H1 (cell line): ENCODE results near the gene ZNF143. TPM values are rescaled to one million over a fixed set of nuclear protein-coding genes. Genes with fewer than 3 reads are reported as not detected.

Experiments
- CTCF ChIA-PET: fragments of 300-600 bp; sonication (Branson Sonifier 250); formaldehyde crosslinking; loops from one replicate; lab custom pipeline; 2021; ENCODE audit not compliant: partially characterized antibody; lab: Charles Lee
- POLR2A ChIA-PET: fragments of 300-600 bp; sonication (Branson Sonifier 250); formaldehyde crosslinking; loops from one replicate; lab custom pipeline; 2021; ENCODE audit warnings: inconsistent platforms; ENCODE audit not compliant: partially characterized antibody; lab: Charles Lee
- DNase-seq, 2 experiments: peaks; one replicate each; pipeline versions ENCODE4 v3.0.0 to v3.0.0-alpha.2; 2010 to 2022; ENCODE audit warnings: low spot score in 2 of 2, low read depth in 1 of 2, mixed read lengths in 1 of 2
- FAIRE-seq: peaks from 2 replicates; lab custom pipeline; 2011; peaks lifted over from hg19 to GRCh38; lab: Jason Lieb, UNC
- H2AFZ ChIP-seq: 2 replicates; pipeline ENCODE4 v1.8.1; 2012; ENCODE audit warnings: low read length, inconsistent platforms
- H2AK5ac ChIP-seq: 2 replicates; pipeline ENCODE4 v1.6.1; 2013; ENCODE audit warnings: low read depth, low read length
- H2BK120ac ChIP-seq: replicated peaks from 2 replicates; pipeline ENCODE3; 2013; ENCODE audit warnings: low read depth, low read length, inconsistent platforms
- H2BK12ac ChIP-seq: 2 replicates; pipeline ENCODE4 v1.6.1; 2013; ENCODE audit warnings: low read depth, low read length
- H2BK15ac ChIP-seq: 2 replicates; pipeline ENCODE4 v1.6.1; 2013; ENCODE audit warnings: low read length
- H2BK20ac ChIP-seq: 2 replicates; pipeline ENCODE4 v1.6.1; 2013; ENCODE audit warnings: low read length
- H2BK5ac ChIP-seq: 2 replicates; pipeline ENCODE4 v1.6.1; 2013; ENCODE audit warnings: low read depth, low read length
- H3K14ac ChIP-seq: 2 replicates; pipeline ENCODE4 v1.6.1; 2013; ENCODE audit warnings: inconsistent platforms; ENCODE audit not compliant: insufficient read length
- H3K18ac ChIP-seq: 2 replicates; pipeline ENCODE4 v1.6.1; 2013; ENCODE audit warnings: low read length; ENCODE audit errors: extremely low read depth
- H3K23ac ChIP-seq: 2 replicates; pipeline ENCODE4 v1.6.1; 2013; ENCODE audit warnings: inconsistent platforms; ENCODE audit not compliant: insufficient read length
- H3K23me2 ChIP-seq: 2 replicates; pipeline ENCODE4 v1.6.1; 2013; ENCODE audit warnings: low read depth, low read length
- H3K27ac ChIP-seq: 2 replicates; pipeline ENCODE4 v1.6.1; 2011; ENCODE audit warnings: low read depth, low read length, inconsistent platforms
- H3K27me3 ChIP-seq, 4 experiments: replicated peaks in 1 of 4; 1 replicate in 1 of 4; 2 replicates in 3 of 4; pipeline versions ENCODE4 v1.6.1 to v1.8.1; 2011 to 2013; ENCODE audit warnings: low read length in 3 of 4, mild to moderate bottlenecking in 3 of 4, inconsistent platforms in 2 of 4, mixed read lengths in 2 of 4, moderate library complexity in 1 of 4; ENCODE audit not compliant: control insufficient read depth in 3 of 4, insufficient read depth in 3 of 4; ENCODE audit errors: extremely low read depth in 1 of 4
- H3K36me3 ChIP-seq, 4 experiments: 2 replicates each; pipeline versions ENCODE4 v1.6.1 to v1.8.1; 2011 to 2013; ENCODE audit warnings: mild to moderate bottlenecking in 4 of 4, low read length in 3 of 4, moderate library complexity in 2 of 4, control low read depth in 1 of 4, inconsistent platforms in 1 of 4; ENCODE audit not compliant: insufficient read depth in 4 of 4, control insufficient read depth in 2 of 4
- H3K4ac ChIP-seq: replicated peaks from 2 replicates; pipeline ENCODE3; 2013; ENCODE audit warnings: low read length, low read depth, mixed read lengths, inconsistent platforms; ENCODE audit not compliant: insufficient read length
- H3K4me1 ChIP-seq, 4 experiments: replicated peaks in 1 of 4; 1 replicate in 1 of 4; 2 replicates in 3 of 4; pipeline versions ENCODE4 v1.6.1 to v1.8.1; 2011 to 2013; ENCODE audit warnings: low read length in 3 of 4, inconsistent platforms in 2 of 4, mixed read lengths in 1 of 4; ENCODE audit not compliant: insufficient read depth in 4 of 4, control insufficient read depth in 3 of 4
- H3K4me2 ChIP-seq, 2 experiments: 2 replicates each; pipeline versions ENCODE4 v1.6.1 to v1.8.1; 2011 to 2013; ENCODE audit warnings: low read depth in 2 of 2, low read length in 2 of 2, control low read depth in 1 of 2, inconsistent platforms in 1 of 2, mild to moderate bottlenecking in 1 of 2; ENCODE audit not compliant: insufficient read depth in 1 of 2
- H3K4me3 ChIP-seq, 4 experiments: fragments of 200-600, 300-600 bp in 1 of 4; sonication (generic), shearing (Covaris generic), sonication (Bioruptor Twin) in 1 of 4; 2 replicates each; pipeline versions ENCODE4 v1.5.1 to v1.8.1; 2011 to 2016; ENCODE audit warnings: low read length in 4 of 4, low read depth in 3 of 4, control low read depth in 2 of 4, inconsistent platforms in 2 of 4, mild to moderate bottlenecking in 2 of 4, mixed read lengths in 1 of 4, moderate library complexity in 1 of 4; ENCODE audit not compliant: insufficient read depth in 2 of 4; ENCODE audit errors: extremely low read depth in 1 of 4
- H3K56ac ChIP-seq: replicated peaks from 2 replicates; pipeline ENCODE3; 2013; ENCODE audit warnings: low read depth, mild to moderate bottlenecking, mixed read lengths, low read length, inconsistent platforms; ENCODE audit not compliant: insufficient read length
- H3K79me1 ChIP-seq: 2 replicates; pipeline ENCODE4 v1.6.1; 2013; ENCODE audit warnings: low read depth, low read length, control low read depth
- H3K79me2 ChIP-seq, 2 experiments: 2 replicates each; pipeline versions ENCODE4 v1.6.1 to v1.8.1; 2012 to 2013; ENCODE audit warnings: low read length in 2 of 2, mild to moderate bottlenecking in 2 of 2, inconsistent platforms in 1 of 2; ENCODE audit not compliant: insufficient read depth in 2 of 2, control insufficient read depth in 1 of 2
- H3K9ac ChIP-seq, 4 experiments: replicated peaks in 1 of 4; 1 replicate in 1 of 4; 2 replicates in 3 of 4; pipeline versions ENCODE4 v1.6.1 to v1.8.1; 2011 to 2013; ENCODE audit warnings: low read depth in 3 of 4, low read length in 3 of 4, control low read depth in 2 of 4, mild to moderate bottlenecking in 2 of 4, moderate library complexity in 2 of 4, inconsistent platforms in 1 of 4; ENCODE audit errors: extremely low read depth in 1 of 4
- H3K9me3 ChIP-seq, 2 experiments: 2 replicates each; pipeline versions ENCODE4 v1.6.1 to v1.8.1; 2012 to 2013; ENCODE audit warnings: mild to moderate bottlenecking in 2 of 2, moderate library complexity in 2 of 2, control low read depth in 1 of 2, inconsistent platforms in 1 of 2, low read depth in 1 of 2, low read length in 1 of 2, mixed read lengths in 1 of 2; ENCODE audit not compliant: insufficient read depth in 2 of 2
- H4K20me1 ChIP-seq, 2 experiments: replicated peaks in 1 of 2; 2 replicates each; pipeline versions ENCODE3 to v1.8.1; 2011 to 2013; ENCODE audit warnings: inconsistent platforms in 2 of 2, low read length in 2 of 2, mild to moderate bottlenecking in 1 of 2; ENCODE audit not compliant: insufficient read depth in 2 of 2, control insufficient read depth in 1 of 2
- H4K5ac ChIP-seq: 2 replicates; pipeline ENCODE4 v1.6.1; 2013; ENCODE audit warnings: low read length, low read depth, mixed read lengths, inconsistent platforms; ENCODE audit not compliant: insufficient read length
- H4K8ac ChIP-seq: 2 replicates; pipeline ENCODE4 v1.8.0; 2013; ENCODE audit warnings: mild to moderate bottlenecking, moderate library complexity, low read length, inconsistent platforms; ENCODE audit not compliant: insufficient read depth; ENCODE audit errors: extremely low read depth
- H4K91ac ChIP-seq: replicated peaks from 2 replicates; pipeline ENCODE3; 2013; ENCODE audit warnings: low read length, mixed read lengths, inconsistent platforms; ENCODE audit not compliant: insufficient read length
- ASH2L ChIP-seq: fragments of 200-600, 300-600 bp; sonication (generic); IDR thresholded peaks from one replicate; pipeline ENCODE4 v1.7.1; 2017; ENCODE audit warnings: low read length
- CHD2 ChIP-seq: IDR thresholded peaks from 2 replicates; pipeline ENCODE4 v1.6.1; 2012; ENCODE audit warnings: low read length, improper control_type of control experiment
- CREB1 ChIP-seq: IDR thresholded peaks from 2 replicates; pipeline ENCODE4 v1.6.1; 2012; ENCODE audit warnings: inconsistent platforms
- EP300 ChIP-seq, 2 experiments: IDR thresholded peaks; 1 replicate in 1 of 2; 2 replicates in 1 of 2; pipeline ENCODE4 v1.6.1; 2011 to 2012; ENCODE audit warnings: low read depth in 2 of 2, low read length in 2 of 2, mild to moderate bottlenecking in 2 of 2, borderline replicate concordance in 1 of 2, inconsistent platforms in 1 of 2, moderate library complexity in 1 of 2
- KDM4A ChIP-seq: IDR thresholded peaks from one replicate; pipeline ENCODE4 v1.7.1; 2012; ENCODE audit warnings: low read depth, mild to moderate bottlenecking, moderate library complexity, low read length, inconsistent platforms; ENCODE audit not compliant: severe bottlenecking
- MAFK ChIP-seq: IDR thresholded peaks from 2 replicates; pipeline ENCODE4 v1.6.1; 2012; ENCODE audit warnings: low read depth, mild to moderate bottlenecking, improper control_type of control experiment, low read length
- SAP30 ChIP-seq: fragments of 300-600 bp; sonication (generic); IDR thresholded peaks from 2 replicates; pipeline ENCODE4 v1.7.1; 2012; ENCODE audit warnings: low read length, moderate library complexity, mild to moderate bottlenecking, inconsistent platforms; ENCODE audit not compliant: insufficient read depth, insufficient replicate concordance
- WGBS, 2 experiments: shearing (Covaris generic) in 1 of 2; methylation state at CpG; one replicate each; pipeline versions ENCODE4 v1.1.6 to v1.1.7; 2013 to 2015; ENCODE audit warnings: low lambda C conversion rate in 2 of 2, mixed read lengths in 2 of 2, inconsistent platforms in 1 of 2, low coverage in 1 of 2, missing lambda C conversion rate in 1 of 2; ENCODE audit not compliant: insufficient replicate concordance in 2 of 2, insufficient coverage in 1 of 2, insufficient read length in 1 of 2; ENCODE audit errors: extremely low coverage in 1 of 2, missing lambda C conversion rate in 1 of 2; 5-methylcytosine and 5-hydroxymethylcytosine counted together
- polyA plus RNA-seq, 7 experiments: library from polyadenylated mRNA; depleted of rRNA in 3 of 7; stranded (reverse) in 5 of 7; unstranded in 2 of 7; fragments of >200 nt in 5 of 7; fragments of 200-250 nt in 2 of 7; gene quantifications; 1 replicate in 5 of 7; 2 replicates in 1 of 7; 4 replicates in 1 of 7; pipeline versions ENCODE4 v1.2.1 to v1.2.3, GENCODE V29; 2011 to 2013; ENCODE audit warnings: missing spikeins in 2 of 7, mixed read lengths in 2 of 7
- total RNA-seq: library from RNA; stranded (reverse); fragmentation: NEBNext Ultra II Directional; extraction: Animal tissue kit (Norgen Biotek cat#: 25700); gene quantifications from 2 replicates; pipeline ENCODE4 v1.2.1, GENCODE V29; 2021

Gene ZNF143
- total and polyA plus RNA-seq, 2 of the 8 experiments (the other 6 are each of a cell fraction or from before 2014, with no cell fraction given), result 43.0 to 69.2 TPM

DNA sequence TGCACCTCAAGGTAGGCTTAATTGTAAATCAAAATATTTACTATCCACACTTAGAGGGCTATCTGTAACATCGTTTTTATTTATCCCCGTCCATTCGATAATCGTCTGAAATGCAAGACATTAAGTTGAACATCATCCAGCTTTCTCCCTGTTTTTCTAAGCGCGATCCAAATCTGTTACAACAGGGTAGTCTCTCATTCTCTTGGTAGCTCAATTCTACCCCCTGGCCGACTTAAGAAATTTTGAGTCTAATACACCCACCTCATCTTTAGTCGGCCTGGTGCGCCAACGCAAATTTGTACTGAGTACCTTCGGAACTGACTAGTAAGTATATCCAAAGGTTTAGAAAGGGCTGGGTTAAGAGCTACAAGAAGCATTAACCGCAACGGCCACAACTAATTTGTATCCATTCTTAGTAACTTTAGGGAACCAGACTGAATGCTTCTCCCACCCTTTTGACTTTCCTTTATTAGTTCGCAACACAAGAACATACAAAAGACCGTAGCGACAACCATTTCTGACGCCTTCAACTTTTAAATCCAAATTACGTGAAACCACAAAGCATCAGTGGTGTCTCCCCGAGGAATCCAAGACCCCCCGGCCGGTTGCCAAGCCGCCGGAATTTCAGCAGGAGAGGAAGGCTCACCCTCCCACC, 1.0 kb upstream of the ZNF143 start:
- FAIRE-seq (no peak), DNase-seq (no peak)
- Histone ChIP-seq H3K4me3 (peak overlapping the region; percentile 80 to 99 (median 94)), H2BK5ac (peak overlapping the region; percentile 98), H4K20me1 (no peaks in the 10 kb centered on the region), H3K4me2 (peak overlapping the region; percentile 36 to 82), H3K18ac (peak overlapping the region; percentile 91), H3K36me3 (no peaks in the 10 kb centered on the region), H2BK120ac (no peak overlapping the region), H4K91ac (peak overlapping the region; percentile 73), H3K27me3 (no peaks in the 10 kb centered on the region), H3K4ac (peak overlapping the region; percentile 3), H3K4me1 (no peaks in the 10 kb centered on the region; a peak in 1 of 7 replicates), H3K14ac (no peak overlapping the region), H2BK12ac (peak overlapping the region; percentile 35; the same call in 1 of the 2 replicates), H4K5ac (peak overlapping the region; percentile 11), H2BK20ac (no peak overlapping the region), H2BK15ac (no peak overlapping the region), H3K27ac (peak overlapping the region; percentile 99), H3K9me3 (no peaks in the 10 kb centered on the region), H3K23me2 (0 out of 2 replicates have a peak, but pooled peaks cover 2% of the 10 kb centered on the region), H3K56ac (peak overlapping the region; percentile 11), H3K79me1 (no peaks in the 10 kb centered on the region), H2AFZ (no peak overlapping the region), H3K23ac (no peak overlapping the region), H3K9ac (peak overlapping the region; percentile 97 to 100 (median 98)), H2AK5ac (no peak overlapping the region), H4K8ac (peak overlapping the region; percentile 98; the same call in 1 of the 2 replicates), H3K79me2 (peaks cover 0 to 45% of the 10 kb centered on the region in 2 experiments; a peak in 3 of 4 replicates)
- 5% methylated on average over 23 of the region's 23 CpGs; no CpG with 5 or more reads in 1 of the 2 experiments for WGBS, 2 experiments
- TF ChIP-seq KDM4A (peak; percentile 28), EP300 (IDR thresholded peaks at IDR 0.05; ENCODE audit: borderline replicate concordance in 1 of 2, low read depth in 2 of 2, low read length in 2 of 2) (no peak), CREB1 (no peak), SAP30 (no peak), ASH2L (peak; percentile 2), MAFK (no peak), CHD2 (no peak)
- CTCF ChIA-PET, result interaction anchor here (1.1 to 2.3 kb wide), 5 partner anchors 18 to 152 kb away, joined by 3 to 7 read pairs (median 3); no protein-coding TSS in a partner anchor
- POLR2A ChIA-PET, result interaction anchor here (0.6 to 4.7 kb wide), 48 partner anchors 10 to 1349 kb away, joined by 3 to 78 read pairs (median 5); partner anchors contain the start of genes DENND5A, EIF4G2, IPO7 and WEE1
